NCI-H1048 (cell line): Measurements from ENCODE around the gene FMO1.
A peak's percentile ranks its signal among the peaks of the same experiment; 100 is the strongest.
"Not testable (repeated sequence)": the region's sequence is repeated elsewhere in the genome, so short reads cannot be mapped to it uniquely, and the experiment has no call there.

Experiments
- DNase-seq: peaks from one replicate; lab custom pipeline; 2025; lab: John Stamatoyannopoulos, UW

The FMO1 gene

GRCh38 chr1:171236231-171236630 is 12.1 kb upstream of the FMO1 start:
- not testable (repeated sequence) for DNase-seq

GRCh38 chr1:171243878-171244277 is 4.4 kb upstream of the FMO1 start:
- no peak for DNase-seq

GRCh38 chr1:171245458-171246064 is 2.7 kb upstream of the FMO1 start:
- peak; percentile 33 for DNase-seq

- no peak for DNase-seq
Observed at GRCh38 chr1:171247501-171247900, 793 bp upstream of the FMO1 start.

GRCh38 chr1:171248841-171249240 is 547 bp downstream of the FMO1 start:
- DNase-seq = no peak

GRCh38 chr1:171250263-171250662 is 2.0 kb downstream of the FMO1 start:
- DNase-seq = no peak

GRCh38 chr1:171251042-171251951 is 3.0 kb downstream of the FMO1 start:
- peak; percentile 37 for DNase-seq

GRCh38 chr1:171251952-171252300 is 3.6 kb downstream of the FMO1 start:
- DNase-seq = no peak

GRCh38 chr1:171252482-171252881 is 4.2 kb downstream of the FMO1 start:
- no peak for DNase-seq

GRCh38 chr1:171254859-171255258 is 6.6 kb downstream of the FMO1 start:
- no peak for DNase-seq

- DNase-seq = peak; percentile 5
Observed at GRCh38 chr1:171256940-171257606, 8.8 kb downstream of the FMO1 start.

- no peak for DNase-seq
Observed at GRCh38 chr1:171257607-171258076, 9.3 kb downstream of the FMO1 start.

GRCh38 chr1:171258429-171258828 is 10.1 kb downstream of the FMO1 start:
- no peak for DNase-seq

GRCh38 chr1:171258943-171259342 is 10.6 kb downstream of the FMO1 start:
- no peak for DNase-seq

- no peak for DNase-seq
Observed at GRCh38 chr1:171261336-171261735, 13.0 kb downstream of the FMO1 start.

- DNase-seq = no peak
Observed at GRCh38 chr1:171263901-171264300, 15.6 kb downstream of the FMO1 start.

- no peak for DNase-seq
Observed at GRCh38 chr1:171265686-171266085, 17.4 kb downstream of the FMO1 start.

GRCh38 chr1:171266930-171267329 is 18.6 kb downstream of the FMO1 start:
- no peak for DNase-seq

- no peak for DNase-seq
Observed at GRCh38 chr1:171267391-171267790, 19.1 kb downstream of the FMO1 start.

GRCh38 chr1:171270806-171271205 is 22.5 kb downstream of the FMO1 start:
- DNase-seq = no peak

GRCh38 chr1:171277534-171277933 is 29.2 kb downstream of the FMO1 start:
- no peak for DNase-seq

GRCh38 chr1:171279234-171279633 is 30.9 kb downstream of the FMO1 start:
- DNase-seq = no peak

- no peak for DNase-seq
Observed at GRCh38 chr1:171279678-171280077, 31.4 kb downstream of the FMO1 start.
